Lung (tissue), 12 donors: ENCODE measurements around the gene L2HGDH. TPM values are rescaled to one million over a fixed set of nuclear protein-coding genes. Genes with fewer than 3 reads are reported as not detected.
A peak's percentile ranks its signal among the peaks of the same experiment; 100 is the strongest.

Source experiments
- ATAC-seq: fragments of 200-7000 bp; cut with Tn5 transposase; one replicate; pipeline ENCODE4 v1.9.1; 2020; ENCODE audit warnings: moderate number of reproducible peaks; ENCODE audit not compliant: insufficient read depth, low FRiP score
- DNase-seq, 3 donors: peaks; one replicate each; pipeline ENCODE4 v3.0.0-alpha.2; 2013 to 2017
- H3K27ac ChIP-seq, 2 donors: one replicate each; pipeline ENCODE4 v1.5.1; 2013; ENCODE audit warnings: mild to moderate bottlenecking in 2 of 2, moderate library complexity in 2 of 2, control low read depth in 1 of 2, inconsistent platforms in 1 of 2, low read depth in 1 of 2, low read length in 1 of 2
- H3K27me3 ChIP-seq, 3 donors: one replicate each; pipeline ENCODE4 v1.5.1; 2013; ENCODE audit warnings: low read length in 2 of 3; ENCODE audit not compliant: control insufficient read depth in 3 of 3, insufficient read depth in 3 of 3
- H3K36me3 ChIP-seq, 4 donors: one replicate each; pipeline ENCODE4 v1.5.1; 2013; ENCODE audit warnings: low read length in 4 of 4, mild to moderate bottlenecking in 1 of 4, moderate library complexity in 1 of 4; ENCODE audit not compliant: control insufficient read depth in 4 of 4, insufficient read depth in 4 of 4
- H3K4me1 ChIP-seq, 5 donors: one replicate each; pipeline ENCODE4 v1.5.1; 2013; ENCODE audit warnings: low read length in 5 of 5, mild to moderate bottlenecking in 2 of 5, moderate library complexity in 1 of 5; ENCODE audit not compliant: control insufficient read depth in 5 of 5, insufficient read depth in 5 of 5
- H3K4me3 ChIP-seq: one replicate; pipeline ENCODE4 v1.5.1; 2013; ENCODE audit warnings: mild to moderate bottlenecking, control low read depth, moderate library complexity
- H3K9ac ChIP-seq, 2 donors: one replicate each; pipeline ENCODE4 v1.5.1; 2013; ENCODE audit warnings: low read length in 2 of 2, control low read depth in 1 of 2; ENCODE audit not compliant: insufficient read depth in 1 of 2
- H3K9me3 ChIP-seq, 4 donors: one replicate each; pipeline ENCODE4 v1.5.1; 2013; ENCODE audit warnings: low read length in 3 of 4, mild to moderate bottlenecking in 1 of 4, moderate library complexity in 1 of 4; ENCODE audit not compliant: control insufficient read depth in 4 of 4, insufficient read depth in 3 of 4
- CTCF ChIP-seq: IDR thresholded peaks from 2 replicates; pipeline ENCODE4 v1.5.1; 2012; ENCODE audit warnings: mild to moderate bottlenecking; ENCODE audit errors: control extremely low read depth, extremely low read depth
- WGBS, 2 donors: extraction: QIAGEN DNeasy Blood & Tissue Kit; methylation state at CpG; one replicate each; pipeline ENCODE4 v1.1.7; 2013; 5-methylcytosine and 5-hydroxymethylcytosine counted together
- polyA plus RNA-seq, 2 donors: library from polyadenylated mRNA; stranded (reverse); fragments of 200-250 nt; gene quantifications; one replicate each; pipeline ENCODE4 v1.2.1, GENCODE V29; 2013
- total RNA-seq, 2 donors: library from RNA; depleted of rRNA in 1 of 2; stranded (reverse); fragments of >200 nt in 1 of 2; gene quantifications; one replicate each; pipeline ENCODE4 v1.2.1, GENCODE V29; 2014 to 2021
- donor health status: control.
- donor health status: control.
- donor health status: Bipolar disorder and iron deficiency.
- donor health status: healthy.
- donor health status: DM: yes; HTN: yes; CAD: no.

The L2HGDH gene
- total and polyA plus RNA-seq, 4 donors = 1.5 to 7.0 (median 3.7) TPM

GRCh38 chr14:50339178-50339804, 27.3 kb upstream of the L2HGDH start:
- no peak for TF ChIP-seq CTCF
- Histone ChIP-seq H3K27me3 (no peaks in the 10 kb centered on the region), H3K9ac (no peak overlapping the region), H3K27ac (peak overlapping the region in 1 of 2 donors; percentile 52), H3K9me3 (no peaks in the 10 kb centered on the region), H3K4me3 (no peak overlapping the region), H3K4me1 (peaks cover 10 to 37% (median 12%) of the 10 kb centered on the region in 5 donors), H3K36me3 (peaks cover 0 to 3% (median 2%) of the 10 kb centered on the region in 4 donors)
- ATAC-seq = no peak
- 43 to 64% methylated on average over 3 of the region's 3 CpGs for WGBS, 2 donors
- DNase-seq = no peak

- Histone ChIP-seq H3K4me3 (no peak overlapping the region), H3K9me3 (no peaks in the 10 kb centered on the region), H3K27me3 (no peaks in the 10 kb centered on the region), H3K36me3 (peaks cover 0 to 6% (median 2%) of the 10 kb centered on the region in 4 donors), H3K27ac (no peak overlapping the region), H3K9ac (no peak overlapping the region), H3K4me1 (peaks cover 10 to 37% (median 14%) of the 10 kb centered on the region in 5 donors)
- DNase-seq = no peak
- TF ChIP-seq CTCF = no peak
- no peak for ATAC-seq
- 99 to 100% methylated on average over 2 of the region's 2 CpGs for WGBS, 2 donors
Measured at GRCh38 chr14:50338587-50338986, 26.6 kb upstream of the L2HGDH start.

GRCh38 chr14:50335989-50336824, 24.2 kb upstream of the L2HGDH start:
- Histone ChIP-seq H3K36me3 (peaks cover 0 to 14% (median 7%) of the 10 kb centered on the region in 4 donors), H3K4me3 (no peak overlapping the region), H3K4me1 (peaks cover 10 to 19% (median 13%) of the 10 kb centered on the region in 5 donors), H3K9ac (peak overlapping the region in 1 of 2 donors; percentile 53), H3K27ac (peak overlapping the region; percentile 55 to 82), H3K27me3 (no peaks in the 10 kb centered on the region), H3K9me3 (no peaks in the 10 kb centered on the region)
- WGBS, 2 donors = 14 to 30% methylated on average over 7 of the region's 7 CpGs
- peak; percentile 27 for ATAC-seq
- DNase-seq = peak; percentile 69 to 84 (median 78)
- no peak for TF ChIP-seq CTCF
